H1 (cell line): ENCODE results near the gene DPM2.

Experiments
- BACH1 ChIP-seq: IDR thresholded peaks from 2 replicates; pipeline ENCODE4 v1.6.1; 2012; ENCODE audit warnings: low read length, improper control_type of control experiment
- CBX5 ChIP-seq: fragments of 300-800, 300-1000 bp; sonication (generic); IDR thresholded peaks from 2 replicates; pipeline ENCODE4 v1.7.1; 2016; ENCODE audit warnings: antibody characterized with exemption, low read length, low read depth
- CTCF ChIP-seq, 3 experiments: IDR thresholded peaks; 1 replicate in 2 of 3; 2 replicates in 1 of 3; pipeline versions ENCODE4 v1.5.1 to v1.6.1; 2011; ENCODE audit warnings: low read length in 3 of 3, mild to moderate bottlenecking in 3 of 3, inconsistent platforms in 2 of 3, low read depth in 1 of 3, moderate library complexity in 1 of 3; ENCODE audit not compliant: insufficient read depth in 1 of 3; ENCODE audit errors: control extremely low read depth in 1 of 3
- EZH2 ChIP-seq: fragments of 200-600 bp; sonication (generic); IDR thresholded peaks from 2 replicates; pipeline ENCODE4 v1.7.1; 2012; ENCODE audit warnings: low read depth, mild to moderate bottlenecking, moderate library complexity, low read length, inconsistent platforms; ENCODE audit not compliant: severe bottlenecking
- KDM1A ChIP-seq: fragments of 200-600, 300-600 bp; sonication (generic); IDR thresholded peaks from 2 replicates; pipeline ENCODE4 v1.7.1; 2016; ENCODE audit warnings: mild to moderate bottlenecking, low read length, borderline replicate concordance
- MAX ChIP-seq: IDR thresholded peaks from 2 replicates; pipeline ENCODE4 v1.6.1; 2012; ENCODE audit warnings: inconsistent platforms
- POLR2A ChIP-seq, 2 experiments: IDR thresholded peaks; 1 replicate in 1 of 2; 2 replicates in 1 of 2; pipeline ENCODE4 v1.6.1; 2011; ENCODE audit warnings: low read depth in 2 of 2, low read length in 2 of 2, mild to moderate bottlenecking in 2 of 2; ENCODE audit errors: control extremely low read depth in 1 of 2
- POLR2AphosphoS5 ChIP-seq: IDR thresholded peaks from 2 replicates; pipeline ENCODE4 v1.6.1; 2011; ENCODE audit warnings: low read depth, low read length
- RAD21 ChIP-seq, 2 experiments: IDR thresholded peaks in 1 of 2; conservative IDR thresholded peaks in 1 of 2; 2 replicates each; pipeline ENCODE4 v1.6.1; 2011; ENCODE audit warnings: low read depth in 2 of 2, low read length in 2 of 2, improper control_type of control experiment in 1 of 2, inconsistent platforms in 1 of 2, mild to moderate bottlenecking in 1 of 2, moderate library complexity in 1 of 2
- RFX5 ChIP-seq: IDR thresholded peaks from 2 replicates; pipeline ENCODE4 v1.6.1; 2011; ENCODE audit warnings: low read depth, low read length, improper control_type of control experiment, borderline replicate concordance
- USF2 ChIP-seq: IDR thresholded peaks from 2 replicates; pipeline ENCODE4 v1.6.1; 2011; ENCODE audit warnings: low read length, improper control_type of control experiment

GRCh38 chr9:127926906-127927200, 10.8 kb downstream of the DPM2 start:
- TF ChIP-seq RFX5 (no peak), RAD21 (IDR thresholded peaks at IDR 0.05 in 1 of 2, conservative IDR thresholded peaks at IDR 0.05 in 1 of 2; ENCODE audit: low read depth in 2 of 2, low read length in 2 of 2) (no peak), CBX5 (no peak), USF2 (no peak), EZH2 (no peak), POLR2A (IDR thresholded peaks at IDR 0.05; ENCODE audit: control extremely low read depth in 1 of 2, low read depth in 2 of 2, low read length in 2 of 2) (no peak), BACH1 (no peak), MAX (no peak), CTCF (IDR thresholded peaks at IDR 0.05; ENCODE audit: control extremely low read depth in 1 of 3, insufficient read depth in 1 of 3, low read depth in 1 of 3, low read length in 3 of 3) (no peak), POLR2AphosphoS5 (no peak), KDM1A (no peak)
